Lower leg skin (tissue), 3 donors: ENCODE results near the gene DYNLT2B.

Experiments
- CTCF ChIP-seq, 3 donors: fragments of 450-650 bp; IDR thresholded peaks; one replicate each; pipeline ENCODE4 v1.5.1; 2016; ENCODE audit warnings: antibody characterized with exemption in 3 of 3, mild to moderate bottlenecking in 3 of 3, moderate library complexity in 2 of 3
- POLR2A ChIP-seq, 2 donors: fragments of 450-650 bp; IDR thresholded peaks; one replicate each; pipeline ENCODE4 v1.6.1; 2016 to 2017; ENCODE audit warnings: antibody characterized with exemption in 2 of 2, mild to moderate bottlenecking in 1 of 2, moderate library complexity in 1 of 2

GRCh38 chr3:196335503-196335948 lies 17.5 kb upstream of the DYNLT2B start:
- no peak for TF ChIP-seq CTCF (IDR thresholded peaks at IDR 0.05)
- TF ChIP-seq POLR2A (IDR thresholded peaks at IDR 0.05) = no peak
